Spleen (tissue), 11 donors: Measurements from ENCODE around the gene FNDC5. TPM values are rescaled to one million over a fixed set of nuclear protein-coding genes. Genes with fewer than 3 reads are reported as not detected.

Experiments used
- DNase-seq: peaks from one replicate; pipeline ENCODE4 v3.0.0-alpha.2; 2020
- H3K27ac ChIP-seq, 8 donors: fragments of 200-600 bp; sonication (generic) in 7 of 8; 1 replicate in 4 of 8; 2 replicates in 4 of 8; pipeline versions ENCODE4 v1.5.0 to v1.8.0; 2016 to 2021; ENCODE audit warnings: inconsistent platforms in 4 of 8, mild to moderate bottlenecking in 4 of 8, moderate library complexity in 1 of 8
- H3K27me3 ChIP-seq, 7 donors: fragments of 200-600 bp; sonication (generic) in 6 of 7; replicated peaks in 1 of 7; 1 replicate in 4 of 7; 2 replicates in 3 of 7; pipeline versions ENCODE4 v1.5.0 to v1.8.0; 2016 to 2021; ENCODE audit warnings: inconsistent platforms in 3 of 7, mild to moderate bottlenecking in 1 of 7
- H3K36me3 ChIP-seq, 6 donors: fragments of 200-600 bp; sonication (generic) in 5 of 6; 1 replicate in 4 of 6; 2 replicates in 2 of 6; pipeline versions ENCODE4 v1.5.0 to v1.8.0; 2016 to 2021; ENCODE audit warnings: inconsistent platforms in 2 of 6
- H3K4me1 ChIP-seq, 6 donors: fragments of 200-600 bp; sonication (generic) in 5 of 6; 1 replicate in 3 of 6; 2 replicates in 3 of 6; pipeline versions ENCODE4 v1.5.0 to v1.8.0; 2016 to 2021; ENCODE audit warnings: inconsistent platforms in 3 of 6
- H3K4me3 ChIP-seq, 8 donors: fragments of 200-600 bp; sonication (generic) in 7 of 8; 1 replicate in 4 of 8; 2 replicates in 4 of 8; pipeline versions ENCODE4 v1.5.0 to v1.8.0; 2016 to 2021; ENCODE audit warnings: inconsistent platforms in 4 of 8, mild to moderate bottlenecking in 4 of 8, moderate library complexity in 2 of 8
- H3K9me3 ChIP-seq, 8 donors: fragments of 200-600 bp; sonication (generic) in 7 of 8; 1 replicate in 4 of 8; 2 replicates in 4 of 8; pipeline versions ENCODE4 v1.5.0 to v1.8.0; 2016 to 2021; ENCODE audit warnings: inconsistent platforms in 4 of 8
- CTCF ChIP-seq, 11 experiments: fragments of 200-600 bp in 7 of 11; fragments of 450-650 bp in 4 of 11; sonication (generic) in 4 of 11; IDR thresholded peaks in 8 of 11; conservative IDR thresholded peaks in 3 of 11; 1 replicate in 7 of 11; 2 replicates in 4 of 11; pipeline versions ENCODE4 v1.4.0 to v1.8.0; 2016 to 2021; ENCODE audit warnings: antibody characterized with exemption in 11 of 11, inconsistent platforms in 4 of 11, mild to moderate bottlenecking in 1 of 11
- POLR2A ChIP-seq, 3 donors: fragments of 450-650 bp; IDR thresholded peaks; one replicate each; pipeline ENCODE4 v1.5.1; 2017; ENCODE audit warnings: antibody characterized with exemption in 3 of 3, mild to moderate bottlenecking in 1 of 3
- POLR2AphosphoS5 ChIP-seq, 3 donors: sonication (generic); formaldehyde crosslinking; IDR thresholded peaks; one replicate each; pipeline ENCODE4 v1.5.1; 2017; ENCODE audit warnings: antibody characterized with exemption in 3 of 3
- WGBS, 5 donors: extraction: QIAGEN DNeasy Blood & Tissue Kit in 3 of 5; methylation state at CpG; one replicate each; pipeline versions ENCODE4 v1.1.5 to v1.1.7; 2013 to 2018; 5-methylcytosine and 5-hydroxymethylcytosine counted together
- intact Hi-C: fragments of 100-400 bp; cut with DNase I; formaldehyde crosslinking; loops from one replicate; pipeline ENCODE4 v1.15.0; 2023; ENCODE audit warnings: low total_unique reads
- polyA plus RNA-seq, 3 donors: library from polyadenylated mRNA; stranded (reverse); fragments of 200-250 nt; gene quantifications; one replicate each; pipeline ENCODE4 v1.2.1, GENCODE V29; 2013
- total RNA-seq, 7 donors: library from RNA; depleted of rRNA in 3 of 7; stranded (reverse); fragments of >200 nt in 3 of 7; fragmentation: NEBNext Ultra II Directional in 4 of 7; extraction: Animal tissue kit (Norgen Biotek cat#: 25700) in 4 of 7; gene quantifications; one replicate each; pipeline versions ENCODE4 v1.1.0 to v1.2.1, GENCODE V29; 2016 to 2021
- donor health status: healthy with polysubstance abuse.
- donor health status: DM: no; HTN: no; CAD: no; lungs with moderate emphysema.
- donor health status: DM: no; HTN: no; CAD: no.
- donor health status: Bipolar disorder and iron deficiency.
- donor health status: healthy.
- donor health status: DM: no; HTN: no; CAD: no.
- donor health status: DM: yes; HTN: yes; CAD: no.

Gene FNDC5
- total and polyA plus RNA-seq, 10 donors, result 0.30 TPM; not detected in 8

- H3K4me3 ChIP-seq, result no peak overlapping the region
- DNase-seq, result no peak
- no peaks in the 10 kb centered on the region for H3K9me3 ChIP-seq
- intact Hi-C loops, result no loop called here
- H3K36me3 ChIP-seq, result no peaks in the 10 kb centered on the region
- H3K27ac ChIP-seq, result no peak overlapping the region
- TF ChIP-seq POLR2A (IDR thresholded peaks at IDR 0.05), result no peak
- TF ChIP-seq CTCF (IDR thresholded peaks at IDR 0.05 in 8 of 11, conservative IDR thresholded peaks at IDR 0.05 in 3 of 11), result no peak
- TF ChIP-seq POLR2AphosphoS5 (IDR thresholded peaks at IDR 0.05), result no peak
- peaks cover 0 to 26% (median 16%) of the 10 kb centered on the region in 6 donors for H3K4me1 ChIP-seq
- H3K27me3 ChIP-seq, result peaks cover 0 to 100% (median 56%) of the 10 kb centered on the region in 7 donors
- 62 to 87% (median 81%) methylated on average over 3 of the region's 3 CpGs for WGBS, 5 donors
These were observed 17.4 kb upstream of the FNDC5 start for GRCh38 chr1:32888134-32888533.

GRCh38 chr1:32887623-32888022 lies 16.9 kb upstream of the FNDC5 start:
- TF ChIP-seq POLR2A (IDR thresholded peaks at IDR 0.05), result no peak
- no peak for TF ChIP-seq POLR2AphosphoS5 (IDR thresholded peaks at IDR 0.05)
- TF ChIP-seq CTCF (IDR thresholded peaks at IDR 0.05 in 8 of 11, conservative IDR thresholded peaks at IDR 0.05 in 3 of 11), result no peak
- no peaks in the 10 kb centered on the region for H3K36me3 ChIP-seq
- peaks cover 0 to 99% (median 51%) of the 10 kb centered on the region in 7 donors for H3K27me3 ChIP-seq
- intact Hi-C loops, result no loop called here
- no peak overlapping the region for H3K27ac ChIP-seq
- no peak for DNase-seq
- no peaks in the 10 kb centered on the region for H3K9me3 ChIP-seq
- no peak overlapping the region for H3K4me3 ChIP-seq
- H3K4me1 ChIP-seq, result peaks cover 0 to 21% (median 11%) of the 10 kb centered on the region in 6 donors
- 75 to 80% (median 79%) methylated on average over 12 of the region's 12 CpGs for WGBS, 5 donors

GRCh38 chr1:32886828-32887414 lies 16.2 kb upstream of the FNDC5 start:
- Histone ChIP-seq H3K27ac (no peak overlapping the region), H3K36me3 (no peaks in the 10 kb centered on the region), H3K27me3 (peaks cover 0 to 98% (median 46%) of the 10 kb centered on the region in 7 donors), H3K4me3 (peak overlapping the region in 1 of 8 donors; percentile 46), H3K9me3 (no peaks in the 10 kb centered on the region), H3K4me1 (peaks cover 0 to 16% (median 9%) of the 10 kb centered on the region in 6 donors)
- WGBS, 5 donors, result 42 to 54% (median 45%) methylated on average over 15 to 19 of the region's 19 CpGs
- intact Hi-C loops, result no loop called here
- DNase-seq, result no peak
- TF ChIP-seq POLR2A (IDR thresholded peaks at IDR 0.05), result no peak
- peak in 2 of 11 experiments; percentile 6 to 11 for TF ChIP-seq CTCF (IDR thresholded peaks at IDR 0.05 in 8 of 11, conservative IDR thresholded peaks at IDR 0.05 in 3 of 11)
- TF ChIP-seq POLR2AphosphoS5 (IDR thresholded peaks at IDR 0.05), result no peak

- 3 to 5% (median 4%) methylated on average over 4 to 79 of the region's 79 CpGs for WGBS, 5 donors
These were observed 15.5 kb upstream of the FNDC5 start, which contains the start of gene HPCA for GRCh38 chr1:32886004-32886827. HPCA (plus strand) TSS chr1:32886491; CDS start chr1:32888899, 2,408 bp downstream.

More at GRCh38 chr1:32886004-32886827, 15.5 kb upstream of the FNDC5 start, which contains the start of gene HPCA:
- TF ChIP-seq CTCF (IDR thresholded peaks at IDR 0.05 in 8 of 11, conservative IDR thresholded peaks at IDR 0.05 in 3 of 11), result peak in 3 of 11 experiments; percentile 14 to 34 (median 34)
- no peak for TF ChIP-seq POLR2AphosphoS5 (IDR thresholded peaks at IDR 0.05)
- no peak for TF ChIP-seq POLR2A (IDR thresholded peaks at IDR 0.05)
- Histone ChIP-seq H3K27ac (no peak within 1 kb of the TSS), H3K9me3 (no peaks in the 10 kb centered on the region), H3K4me1 (peaks cover 0 to 16% (median 9%) of the 10 kb centered on the region in 6 donors), H3K36me3 (no peaks in the 10 kb centered on the region), H3K27me3 (peaks cover 0 to 94% (median 45%) of the 10 kb centered on the region in 7 donors), H3K4me3 (peak within 1 kb of the TSS in 2 of 8 donors; percentile 5 to 46)
- intact Hi-C loops, result no loop called here
- DNase-seq, result no peak
